NCI-H1092 treated with DMSO at 0.1 percent for 48 hours (cell line): ENCODE data around the gene MAGI3.
"Not testable (repeated sequence)": the region's sequence is repeated elsewhere in the genome, so short reads cannot be mapped to it uniquely, and the experiment has no call there.

ENCODE experiments used
- DNase-seq: peaks from one replicate; lab custom pipeline; 2025; lab: John Stamatoyannopoulos, UW

The MAGI3 gene

GRCh38 chr1:113444857-113445256 lies 54.5 kb downstream of the MAGI3 start:
- DNase-seq: no peak

GRCh38 chr1:113451710-113452109 lies 61.4 kb downstream of the MAGI3 start:
- DNase-seq: peak; percentile 5

- DNase-seq: peak; percentile 84
Measured at GRCh38 chr1:113452921-113453770, 62.8 kb downstream of the MAGI3 start.

- DNase-seq: no peak
Measured at GRCh38 chr1:113453771-113454083, 63.4 kb downstream of the MAGI3 start.

- no peak for DNase-seq
Measured at GRCh38 chr1:113455374-113455773, 65.1 kb downstream of the MAGI3 start.

GRCh38 chr1:113456967-113457366 lies 66.7 kb downstream of the MAGI3 start:
- DNase-seq: no peak

- DNase-seq: no peak
Measured at GRCh38 chr1:113459279-113459678, 69.0 kb downstream of the MAGI3 start.

GRCh38 chr1:113467991-113468390 lies 77.7 kb downstream of the MAGI3 start:
- DNase-seq: no peak

- not testable (repeated sequence) for DNase-seq
Measured at GRCh38 chr1:113478427-113479195, 88.3 kb downstream of the MAGI3 start.

- no peak for DNase-seq
Measured at GRCh38 chr1:113479713-113480676, 89.7 kb downstream of the MAGI3 start.

- DNase-seq: not testable (repeated sequence)
Measured at GRCh38 chr1:113485131-113485530, 94.8 kb downstream of the MAGI3 start.

- no peak for DNase-seq
Measured at GRCh38 chr1:113488576-113489177, 98.4 kb downstream of the MAGI3 start.

GRCh38 chr1:113490384-113490783 lies 100.1 kb downstream of the MAGI3 start:
- no peak for DNase-seq

- DNase-seq: no peak
Measured at GRCh38 chr1:113493533-113493932, 103.2 kb downstream of the MAGI3 start.

- DNase-seq: no peak
Measured at GRCh38 chr1:113505357-113505756, 115.0 kb downstream of the MAGI3 start.

GRCh38 chr1:113507552-113508214 lies 117.4 kb downstream of the MAGI3 start:
- no peak for DNase-seq

- DNase-seq: no peak
Measured at GRCh38 chr1:113508364-113509164, 118.2 kb downstream of the MAGI3 start.

- not testable (repeated sequence) for DNase-seq
Measured at GRCh38 chr1:113509766-113510165, 119.5 kb downstream of the MAGI3 start.

- no peak for DNase-seq
Measured at GRCh38 chr1:113511269-113511668, 121.0 kb downstream of the MAGI3 start.

GRCh38 chr1:113515498-113515897 lies 125.2 kb downstream of the MAGI3 start:
- DNase-seq: no peak
